Right lung (tissue), 5 donors: ENCODE results near the gene KTN1. TPM values are rescaled to one million over a fixed set of nuclear protein-coding genes. Genes with fewer than 3 reads are reported as not detected.

Experiments
- DNase-seq, 2 donors: peaks; one replicate each; pipeline ENCODE4 v3.0.0-alpha.2; 2013
- polyA plus RNA-seq, 5 donors: library from polyadenylated mRNA; unstranded; fragments of 120-200 nt; gene quantifications; one replicate each; pipeline versions ENCODE4 v1.2.1 to v1.2.3, GENCODE V29; 2013; ENCODE audit warnings: inconsistent platforms in 1 of 5, low replicate concordance in 1 of 5; ENCODE audit not compliant: insufficient read length in 5 of 5, insufficient read depth in 1 of 5

KTN1 gene
- polyA plus RNA-seq, 5 donors = 115 to 170 (median 160) TPM

DNA sequence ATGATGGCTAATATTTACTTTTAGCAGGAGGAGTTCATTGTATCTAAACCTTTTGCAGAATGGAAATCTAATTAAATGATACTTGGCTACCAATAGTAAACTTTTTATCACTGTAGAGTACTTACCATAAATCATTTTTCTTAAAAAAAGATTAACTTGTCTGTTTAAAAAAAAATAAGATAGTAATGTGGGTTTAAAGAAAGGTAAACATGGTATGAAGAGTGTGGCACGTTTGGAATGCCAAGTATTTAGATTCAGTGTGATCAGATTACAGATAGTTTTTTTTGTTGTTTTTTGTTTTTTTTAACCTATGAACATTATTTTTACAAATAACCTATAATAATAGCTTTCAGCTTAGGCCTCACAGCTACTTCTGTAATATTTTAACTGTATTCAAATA, 25.8 kb downstream of the KTN1 start:
- no peak for DNase-seq

DNA sequence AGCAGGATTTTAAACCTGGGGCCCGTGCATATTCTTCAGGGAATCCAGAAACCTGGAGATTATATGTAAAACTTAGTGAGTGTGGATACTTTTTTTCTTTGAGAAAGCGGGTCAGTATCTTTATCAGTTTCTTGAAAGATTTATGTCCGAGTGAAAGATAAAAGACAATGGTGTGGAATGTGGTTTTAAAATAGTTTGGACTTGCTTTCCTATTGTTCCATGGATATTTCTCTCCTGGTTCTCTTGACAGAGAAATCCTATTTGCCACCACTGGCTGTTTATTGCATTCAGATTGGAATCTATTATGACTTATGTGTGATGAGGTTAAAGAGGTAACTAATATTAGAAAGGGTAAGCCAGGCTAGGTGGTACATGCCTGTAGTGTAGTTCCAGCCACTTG, 27.4 kb downstream of the KTN1 start:
- no peak for DNase-seq

GRCh38 chr14:55609681-55610080, 29.7 kb downstream of the KTN1 start:
- DNase-seq = no peak

DNA sequence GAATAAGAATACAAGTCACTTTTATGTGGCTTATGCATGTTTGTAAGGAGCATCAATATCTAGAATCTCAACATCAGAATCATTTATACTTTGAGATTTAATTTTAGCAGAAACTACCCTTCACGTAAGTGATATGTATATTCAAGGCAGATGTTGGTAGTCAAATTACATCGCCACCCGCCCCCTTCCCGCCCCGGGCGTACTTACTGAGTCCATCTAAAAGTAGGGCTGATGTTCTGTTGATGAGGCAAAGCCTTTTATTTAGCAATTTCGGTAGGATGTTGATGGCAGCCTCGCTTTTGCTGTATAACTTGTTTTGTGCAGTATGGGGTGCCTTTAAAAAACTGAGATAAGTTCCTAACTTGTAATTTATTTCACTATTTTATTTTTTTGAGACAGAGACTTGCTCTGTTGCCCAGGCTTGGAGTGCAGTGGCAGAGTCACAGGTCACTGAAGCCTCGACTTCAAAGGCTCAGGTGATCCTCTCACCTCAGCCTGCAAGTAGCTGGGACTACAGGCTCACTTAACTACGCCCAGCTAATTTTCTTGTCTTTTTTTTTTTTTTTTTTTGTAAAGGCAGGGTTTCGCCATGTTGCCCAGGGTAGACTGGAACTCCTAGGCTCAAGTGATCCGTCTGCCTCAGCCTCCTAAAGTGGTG, 30.8 kb downstream of the KTN1 start:
- no peak for DNase-seq

GRCh38 chr14:55611859-55612258, 31.9 kb downstream of the KTN1 start:
- no peak for DNase-seq

GRCh38 chr14:55614304-55614703, 34.3 kb downstream of the KTN1 start:
- no peak for DNase-seq

DNA sequence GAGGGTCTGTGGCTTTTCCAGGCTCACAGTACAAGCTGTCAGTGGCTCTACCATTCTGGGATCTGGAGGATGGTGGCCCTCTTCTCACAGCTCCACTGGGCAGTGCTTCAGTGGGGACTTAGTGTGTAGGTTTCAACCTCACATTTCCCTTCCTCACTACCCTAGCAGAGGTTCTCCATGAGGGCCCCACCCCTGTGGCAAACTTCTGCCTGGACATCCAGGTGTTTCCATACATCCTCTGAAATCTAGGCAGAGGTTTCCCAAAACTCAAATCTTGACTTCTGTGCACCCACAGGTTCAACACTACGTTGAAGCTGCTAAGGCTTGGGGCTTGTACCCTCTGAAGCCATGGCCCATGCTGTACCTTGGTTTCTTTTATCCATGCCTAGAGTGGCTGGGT, 40.3 kb downstream of the KTN1 start:
- DNase-seq = no peak

GRCh38 chr14:55620981-55621380, 41.0 kb downstream of the KTN1 start:
- DNase-seq = no peak

DNA sequence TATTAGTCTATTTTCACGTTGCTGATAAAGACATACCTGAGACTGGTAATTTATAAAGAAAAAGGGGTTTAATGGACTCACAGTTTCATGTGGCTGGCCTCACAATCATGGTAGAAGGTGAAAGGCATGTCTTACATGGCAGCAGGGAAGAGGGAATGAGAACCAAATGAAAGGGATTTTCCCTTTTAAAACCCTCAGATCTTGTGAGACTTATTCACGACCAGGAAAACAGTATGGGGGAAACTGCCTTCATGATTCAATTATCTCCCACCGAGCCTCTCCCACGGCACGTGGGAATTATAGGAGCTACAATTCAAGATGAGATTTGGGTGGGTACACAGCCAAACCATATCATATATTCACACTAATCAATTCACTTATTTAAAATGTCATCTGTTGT, 41.4 kb downstream of the KTN1 start:
- no peak for DNase-seq

GRCh38 chr14:55624913-55625312, 44.9 kb downstream of the KTN1 start:
- DNase-seq = no peak

- DNase-seq = no peak
Observed at GRCh38 chr14:55625481-55625880, 45.5 kb downstream of the KTN1 start.

- no peak for DNase-seq
Observed at GRCh38 chr14:55626131-55626530, 46.1 kb downstream of the KTN1 start.

DNA sequence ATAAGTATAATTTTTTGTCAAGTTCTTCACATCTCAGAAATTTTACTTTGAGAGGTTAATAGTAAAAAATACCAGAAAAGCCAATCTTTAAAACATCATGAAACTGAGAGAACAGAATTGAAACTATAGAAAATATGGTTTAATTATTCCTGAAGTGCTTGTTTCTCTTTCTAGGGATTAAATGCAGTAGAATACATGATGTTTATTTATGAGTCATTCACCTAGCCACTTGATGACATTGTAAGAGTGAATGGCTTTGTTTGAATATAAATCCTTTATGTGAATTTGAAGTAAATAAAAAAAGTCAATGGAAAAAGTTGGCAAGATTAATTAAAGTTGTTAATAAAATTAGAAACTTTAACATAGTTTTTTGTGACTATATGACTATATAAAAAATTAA, 48.4 kb downstream of the KTN1 start:
- no peak for DNase-seq

- DNase-seq = no peak
Observed at GRCh38 chr14:55638665-55639064, 58.7 kb downstream of the KTN1 start.

- no peak for DNase-seq
Observed at GRCh38 chr14:55641290-55641689, 61.3 kb downstream of the KTN1 start.

- no peak for DNase-seq
Observed at GRCh38 chr14:55641954-55642353, 61.9 kb downstream of the KTN1 start.

DNA sequence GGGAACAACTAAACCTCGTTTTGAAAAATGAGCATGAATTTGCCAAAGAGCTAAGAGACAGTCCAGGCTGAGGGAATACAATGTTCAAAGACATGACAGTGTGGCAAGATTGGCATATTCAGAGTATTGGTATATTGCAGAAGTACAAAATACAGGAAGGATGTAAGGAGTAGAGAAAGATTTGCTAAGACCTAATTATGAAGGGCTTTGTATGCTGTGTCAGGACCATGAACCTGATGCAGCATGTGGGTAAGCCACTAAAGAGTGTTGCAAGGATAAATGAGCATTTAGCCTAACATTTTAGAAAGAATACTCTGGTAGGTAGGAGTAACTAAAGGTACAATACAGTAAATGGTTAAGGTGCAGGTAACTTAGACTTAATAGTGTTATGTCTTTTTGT, 65.1 kb downstream of the KTN1 start:
- DNase-seq = no peak

- no peak for DNase-seq
Observed at GRCh38 chr14:55645845-55646832, 66.1 kb downstream of the KTN1 start.

DNA sequence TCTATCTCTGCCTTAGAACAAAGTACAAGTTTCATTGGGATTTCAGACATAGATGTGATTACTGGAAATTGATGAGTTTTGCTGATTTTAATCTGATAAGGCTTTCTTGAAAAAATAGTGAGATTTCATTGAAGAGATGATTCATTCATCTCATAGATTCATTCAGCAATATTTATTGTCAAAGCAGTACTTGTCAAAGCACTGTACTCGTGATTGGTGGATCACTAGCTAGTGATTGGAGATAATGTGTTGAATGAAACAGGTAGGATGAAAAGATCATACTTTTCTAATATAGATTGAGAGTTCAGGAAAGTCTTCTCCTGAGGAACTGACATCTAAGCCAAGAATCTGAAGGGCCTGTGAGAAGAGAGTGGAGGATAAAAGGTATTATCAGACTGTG, 71.0 kb downstream of the KTN1 start:
- no peak for DNase-seq

DNA sequence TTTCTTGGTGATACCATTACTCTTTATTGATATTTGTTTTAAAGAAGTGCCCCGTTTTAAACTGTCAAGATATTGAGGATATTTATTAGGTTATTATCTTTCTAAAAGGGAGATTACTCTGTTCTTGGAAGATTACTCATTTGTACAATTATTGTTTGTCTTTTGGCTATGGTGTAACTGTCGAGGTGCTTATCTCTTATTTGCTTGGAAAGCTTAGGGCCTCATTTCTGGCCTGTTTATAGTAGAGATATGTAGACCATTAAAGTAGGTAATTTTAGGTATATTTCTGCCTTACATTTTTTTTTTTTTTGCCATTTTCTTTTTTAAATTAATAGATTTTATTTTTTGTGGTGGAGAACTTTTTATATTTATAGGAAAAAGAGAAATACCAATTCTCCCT, 74.2 kb downstream of the KTN1 start:
- DNase-seq = no peak

DNA sequence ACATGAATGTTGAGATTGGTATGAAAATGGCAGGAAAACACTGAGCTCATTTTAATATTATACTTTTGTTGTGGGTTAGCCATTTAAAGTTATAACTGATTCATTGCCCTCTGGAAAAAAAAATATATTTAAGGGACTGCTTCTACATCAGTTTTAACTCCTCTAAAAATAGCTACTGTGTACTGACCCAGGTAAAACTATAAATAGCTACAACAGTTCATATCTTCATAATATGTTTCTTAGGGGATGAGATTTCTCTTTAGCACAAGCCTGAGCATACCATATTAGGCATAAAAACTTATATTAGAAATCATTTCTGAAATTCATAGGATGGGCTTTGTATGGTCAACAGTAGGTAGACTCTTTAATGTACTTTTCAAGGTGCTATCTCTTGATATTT, 81.0 kb downstream of the KTN1 start:
- DNase-seq = no peak

GRCh38 chr14:55662752-55663151, 82.7 kb downstream of the KTN1 start:
- no peak for DNase-seq

- no peak for DNase-seq
Observed at GRCh38 chr14:55665067-55665675, 85.2 kb downstream of the KTN1 start.
